GM12872 (cell line): ENCODE results near the gene SHROOM3.

Experiments
- TF ChIP-seq, protein P1 (sequence below): IDR thresholded peaks from 3 replicates; pipeline ENCODE4 v1.5.1; 2011; ENCODE audit warnings: low read depth, mild to moderate bottlenecking, low read length, moderate library complexity; ENCODE audit not compliant: insufficient read depth

SHROOM3 gene

DNA sequence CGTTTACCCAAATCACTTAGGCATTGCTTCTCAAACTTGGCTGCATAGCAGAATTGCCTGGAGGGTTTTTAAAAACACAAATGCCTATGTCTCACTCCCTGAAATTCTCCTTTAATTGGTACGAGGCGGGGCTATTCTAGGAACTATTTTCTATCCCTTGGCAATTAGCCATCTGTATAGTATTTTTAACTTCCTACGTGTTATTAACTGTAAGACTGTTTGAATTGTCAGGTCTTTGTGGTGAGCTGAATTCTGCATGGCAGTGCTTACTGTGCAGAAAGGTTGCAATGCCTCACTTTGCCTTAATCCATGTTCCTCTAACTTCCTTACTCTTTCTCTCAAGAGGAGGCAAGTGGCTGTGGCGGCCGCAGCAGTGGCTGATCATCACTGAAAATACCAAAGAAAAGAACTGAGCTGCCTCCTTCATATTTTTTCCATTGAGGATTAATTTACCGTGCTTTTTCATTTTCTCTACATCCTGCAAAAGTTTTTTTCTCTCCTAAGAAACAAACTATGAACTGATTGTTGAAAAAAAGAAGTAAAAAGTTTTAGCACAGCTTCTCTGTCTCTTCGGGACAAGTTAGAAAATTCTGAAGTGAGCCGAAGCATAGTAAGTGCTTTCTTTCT is at the start of gene SHROOM3:
TSS of gene SHROOM3 (plus strand) at position 329 of the 627 bp plus-strand sequence. CDS start 824 bp downstream, outside the sequence.
- TF ChIP-seq, protein P1, sequence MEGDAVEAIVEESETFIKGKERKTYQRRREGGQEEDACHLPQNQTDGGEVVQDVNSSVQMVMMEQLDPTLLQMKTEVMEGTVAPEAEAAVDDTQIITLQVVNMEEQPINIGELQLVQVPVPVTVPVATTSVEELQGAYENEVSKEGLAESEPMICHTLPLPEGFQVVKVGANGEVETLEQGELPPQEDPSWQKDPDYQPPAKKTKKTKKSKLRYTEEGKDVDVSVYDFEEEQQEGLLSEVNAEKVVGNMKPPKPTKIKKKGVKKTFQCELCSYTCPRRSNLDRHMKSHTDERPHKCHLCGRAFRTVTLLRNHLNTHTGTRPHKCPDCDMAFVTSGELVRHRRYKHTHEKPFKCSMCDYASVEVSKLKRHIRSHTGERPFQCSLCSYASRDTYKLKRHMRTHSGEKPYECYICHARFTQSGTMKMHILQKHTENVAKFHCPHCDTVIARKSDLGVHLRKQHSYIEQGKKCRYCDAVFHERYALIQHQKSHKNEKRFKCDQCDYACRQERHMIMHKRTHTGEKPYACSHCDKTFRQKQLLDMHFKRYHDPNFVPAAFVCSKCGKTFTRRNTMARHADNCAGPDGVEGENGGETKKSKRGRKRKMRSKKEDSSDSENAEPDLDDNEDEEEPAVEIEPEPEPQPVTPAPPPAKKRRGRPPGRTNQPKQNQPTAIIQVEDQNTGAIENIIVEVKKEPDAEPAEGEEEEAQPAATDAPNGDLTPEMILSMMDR: no peak

DNA sequence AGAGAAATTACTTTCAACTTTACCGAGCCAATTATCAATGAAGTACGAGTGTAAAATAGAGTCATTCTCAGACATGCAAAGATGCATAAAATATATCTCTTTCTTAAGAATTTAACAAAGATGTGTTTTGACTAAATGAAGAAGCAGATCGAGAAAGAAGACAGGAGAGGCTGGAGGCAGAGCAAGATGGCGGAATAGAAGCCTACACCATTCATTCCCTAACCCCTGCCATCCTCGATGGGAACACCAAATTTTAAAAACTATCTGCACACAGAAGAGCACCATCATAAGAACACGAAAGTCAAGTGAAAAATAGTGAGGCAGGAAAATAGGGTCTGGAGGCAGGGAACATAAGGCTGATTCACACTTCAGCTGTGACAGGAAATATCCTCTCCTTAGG is 49.1 kb upstream of the SHROOM3 start:
- TF ChIP-seq, protein P1: no peak

DNA sequence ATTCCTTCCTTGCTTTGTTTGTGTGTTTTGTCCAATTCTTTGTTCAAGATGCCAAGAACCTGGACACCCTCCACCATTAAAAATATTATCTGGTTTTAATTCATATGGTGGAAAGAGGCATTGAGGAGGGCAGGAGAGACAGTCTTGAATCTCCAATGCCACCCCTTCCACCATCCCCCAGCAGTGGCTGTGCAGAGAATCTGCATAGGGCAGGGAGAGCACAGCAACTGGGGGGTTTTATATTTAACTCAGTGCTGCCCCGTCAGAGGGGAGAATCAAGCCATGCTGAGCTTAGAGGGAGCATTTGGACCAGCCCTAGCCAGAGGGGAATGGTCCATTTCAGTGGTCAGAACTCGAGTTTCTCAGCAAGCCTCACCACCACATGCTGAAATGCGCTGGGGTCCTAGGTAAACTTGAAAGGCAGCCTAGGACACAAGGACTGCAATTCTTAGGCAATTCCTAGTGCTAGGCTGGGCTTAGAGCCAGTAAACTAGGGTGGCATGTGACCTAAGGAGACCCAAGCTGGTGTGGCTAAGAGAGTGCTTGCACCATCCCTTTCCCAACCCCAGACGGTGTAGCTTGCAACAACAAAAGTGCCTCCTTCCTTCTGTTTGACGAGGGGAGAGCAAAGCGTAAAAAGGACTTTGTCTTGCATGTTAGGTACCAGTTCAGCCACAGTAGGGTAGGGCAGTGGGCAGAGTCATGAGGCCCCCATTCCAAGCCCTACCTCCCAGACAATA is 48.3 kb upstream of the SHROOM3 start:
- TF ChIP-seq, protein P1: no peak

DNA sequence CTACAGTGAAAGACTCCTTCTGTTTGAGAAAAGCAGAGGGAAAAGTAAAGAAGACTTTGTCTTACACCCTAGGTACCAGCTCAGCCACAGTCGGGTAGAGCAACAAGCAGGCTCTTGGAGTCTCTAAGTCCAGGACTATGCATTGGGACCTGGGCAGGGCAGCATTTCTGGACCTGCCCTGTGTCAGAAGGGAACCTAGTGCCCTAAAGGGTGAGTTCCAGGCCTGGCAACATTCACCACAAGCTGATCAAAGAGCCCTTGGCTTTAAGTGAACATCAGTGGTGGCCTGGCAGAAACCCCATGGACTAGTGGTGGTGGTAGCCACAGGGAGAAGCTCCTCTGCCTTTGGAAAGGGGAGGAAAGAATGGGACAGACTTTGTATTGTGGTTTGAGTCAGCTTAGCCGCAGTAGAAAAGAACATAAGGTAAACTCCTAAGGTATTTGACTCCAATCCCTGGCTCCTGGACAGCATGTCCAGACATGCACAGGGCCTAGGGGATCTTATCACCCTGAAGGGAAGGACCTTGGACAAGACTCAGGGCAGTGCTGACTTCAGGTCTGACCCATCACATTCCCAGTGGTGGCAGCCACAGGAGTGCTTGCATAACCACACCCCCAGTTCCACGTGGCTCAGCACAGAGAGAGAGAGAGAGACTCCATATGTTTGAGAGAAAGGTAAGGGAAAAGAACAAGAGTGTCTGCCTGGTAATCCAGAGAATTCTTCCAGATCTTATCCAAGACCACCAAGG is 46.7 kb upstream of the SHROOM3 start:
- TF ChIP-seq, protein P1: no peak

DNA sequence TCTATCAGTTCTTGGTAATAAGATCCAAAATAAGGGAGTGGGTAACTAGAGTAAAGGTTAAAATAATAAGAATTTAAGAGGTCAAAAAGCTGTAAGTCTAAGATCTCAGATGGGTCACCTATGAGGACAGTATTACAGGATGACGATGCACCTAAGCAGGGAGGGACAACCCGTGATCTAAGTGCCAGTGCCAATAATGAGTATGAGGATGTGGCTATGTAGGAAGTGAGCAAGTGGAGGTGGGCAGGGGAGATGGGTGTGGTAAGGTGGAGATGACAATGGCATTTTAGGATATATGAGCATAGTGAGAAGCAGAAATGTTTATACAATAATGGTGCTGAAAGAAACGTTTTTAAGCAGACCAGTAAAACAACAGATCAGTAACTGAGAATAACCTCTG is 33.4 kb upstream of the SHROOM3 start:
- TF ChIP-seq, protein P1: no peak

DNA sequence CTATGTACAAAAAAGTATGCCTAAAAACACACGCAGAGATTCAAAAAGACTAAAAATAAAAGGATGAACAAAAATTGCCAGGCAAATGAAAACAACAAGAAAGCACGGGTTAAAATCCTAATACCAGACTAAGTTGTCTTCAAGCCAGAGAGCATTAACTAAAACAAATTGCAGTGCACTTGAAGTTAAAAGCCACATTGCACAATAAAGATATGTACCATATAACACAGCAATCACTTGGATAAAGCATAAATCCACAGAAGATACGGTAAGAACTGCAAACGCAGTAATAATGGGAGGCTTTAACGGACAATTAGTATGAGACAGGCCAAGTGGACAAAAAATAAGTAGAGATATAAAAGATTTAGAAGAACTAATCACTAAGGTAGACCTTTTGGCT is 28.9 kb upstream of the SHROOM3 start:
- TF ChIP-seq, protein P1: no peak

DNA sequence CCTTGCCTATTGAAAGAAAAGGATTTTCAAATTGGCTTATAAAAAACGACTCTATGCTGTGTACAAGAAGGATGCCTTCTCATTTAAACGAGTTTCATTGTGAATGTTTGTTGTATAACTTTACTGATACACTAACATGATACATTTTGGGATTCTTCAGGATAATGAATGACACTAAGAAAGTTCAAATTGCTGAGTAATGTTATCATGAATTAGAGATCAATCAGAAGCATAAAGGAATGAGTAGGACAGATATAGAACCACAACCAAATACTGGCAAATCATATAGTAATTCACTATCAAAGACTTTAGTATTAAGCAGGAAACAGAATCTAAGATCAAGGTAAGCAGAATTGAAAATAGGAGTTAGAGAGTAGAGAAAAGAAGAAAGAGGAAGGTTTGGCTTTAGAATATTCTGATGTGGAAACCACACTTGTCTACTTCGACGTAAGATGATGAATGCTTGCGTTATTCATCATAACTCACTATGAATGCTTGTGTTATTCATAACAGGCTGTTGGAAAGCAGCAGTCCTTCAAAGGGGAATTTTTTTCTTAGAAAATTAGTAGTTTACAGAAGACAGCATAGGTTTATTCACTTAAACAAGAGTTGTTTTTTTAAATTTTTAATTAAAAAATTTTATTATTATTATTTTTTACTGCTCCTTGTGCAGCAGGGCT is 27.4 kb upstream of the SHROOM3 start:
- TF ChIP-seq, protein P1: no peak
